ENCODE measurements around the gene MLPH. TPM values are rescaled to one million over a fixed set of nuclear protein-coding genes. Genes with fewer than 3 reads are reported as not detected.
A peak's percentile ranks its signal among the peaks of the same experiment; 100 is the strongest.

The MLPH gene
- total RNA-seq, 2 experiments from 2014 or later, result not detected

DNA sequence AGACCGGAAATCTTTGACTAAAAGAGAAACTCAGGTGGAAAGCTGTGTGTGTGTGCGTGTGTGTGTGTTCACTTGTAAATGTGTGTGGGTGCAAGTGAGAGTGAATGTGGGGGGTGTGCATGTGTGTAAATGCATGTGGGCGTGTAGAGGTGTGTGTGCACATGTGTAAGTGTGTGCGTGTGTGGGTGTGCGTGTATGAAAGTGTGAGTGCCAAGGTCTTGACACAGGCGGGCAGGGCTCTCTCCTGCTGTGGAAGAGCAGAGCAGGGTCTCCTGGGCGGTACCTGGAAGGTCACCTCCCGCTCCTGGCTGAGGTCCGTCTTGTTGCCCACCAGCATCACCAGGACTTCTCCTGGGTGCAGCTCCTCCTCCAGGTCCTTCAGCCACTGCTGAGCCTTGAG lies 89.9 kb downstream of the MLPH start:
- intact Hi-C loops (cut with micrococcal nuclease), result no loop called here
- ChIA-PET POLR2A (no interaction called here), CTCF (interaction anchor here (0.6 to 8.5 kb wide), 3 partner anchors 15 to 156 kb away, joined by 3 to 399 read pairs (median 6); no protein-coding TSS in a partner anchor)
- no peak for DNase-seq
- no peaks in the 10 kb centered on the region for H3K36me3 Mint-ChIP-seq
- no peak overlapping the region for H3K4me3 Mint-ChIP-seq
- peaks cover 5% of the 10 kb centered on the region for H3K4me1 Mint-ChIP-seq (ENCODE audit: low read depth)
- H3K27me3 Mint-ChIP-seq, result peaks cover 1% of the 10 kb centered on the region
- no peaks in the 10 kb centered on the region for H3K9me3 Mint-ChIP-seq
- no peak overlapping the region for H3K27ac Mint-ChIP-seq

DNA sequence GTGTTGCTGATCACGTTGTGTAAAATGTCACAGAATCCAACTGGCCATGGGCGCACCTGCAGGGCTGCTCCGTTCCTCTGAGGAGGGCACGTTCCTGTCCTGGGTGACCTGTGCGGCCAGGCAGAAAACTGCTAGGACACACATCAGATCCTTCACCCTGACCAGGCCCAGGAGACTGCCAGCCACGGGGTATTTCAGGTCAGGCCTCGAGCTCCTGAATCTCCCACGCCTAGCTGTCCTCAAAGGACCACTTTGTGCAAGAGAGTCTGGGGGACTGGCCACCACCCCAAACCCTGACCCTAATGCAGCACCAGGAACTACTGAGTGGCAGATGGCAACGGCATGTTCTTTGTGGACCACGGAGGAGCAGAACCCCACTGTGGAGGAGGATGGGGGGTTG lies 90.4 kb downstream of the MLPH start:
- CTCF ChIA-PET, result interaction anchor here (0.6 to 8.5 kb wide), 3 partner anchors 14 to 157 kb away, joined by 3 to 399 read pairs (median 6); no protein-coding TSS in a partner anchor
- intact Hi-C loops (cut with micrococcal nuclease), result no loop called here
- POLR2A ChIA-PET, result no interaction called here
- no peak for DNase-seq
- no peak overlapping the region for H3K4me3 Mint-ChIP-seq
- H3K27me3 Mint-ChIP-seq, result no peaks in the 10 kb centered on the region
- H3K36me3 Mint-ChIP-seq, result no peaks in the 10 kb centered on the region
- no peaks in the 10 kb centered on the region for H3K9me3 Mint-ChIP-seq
- H3K27ac Mint-ChIP-seq, result no peak overlapping the region
- H3K4me1 Mint-ChIP-seq (ENCODE audit: low read depth), result peaks cover 5% of the 10 kb centered on the region

DNA sequence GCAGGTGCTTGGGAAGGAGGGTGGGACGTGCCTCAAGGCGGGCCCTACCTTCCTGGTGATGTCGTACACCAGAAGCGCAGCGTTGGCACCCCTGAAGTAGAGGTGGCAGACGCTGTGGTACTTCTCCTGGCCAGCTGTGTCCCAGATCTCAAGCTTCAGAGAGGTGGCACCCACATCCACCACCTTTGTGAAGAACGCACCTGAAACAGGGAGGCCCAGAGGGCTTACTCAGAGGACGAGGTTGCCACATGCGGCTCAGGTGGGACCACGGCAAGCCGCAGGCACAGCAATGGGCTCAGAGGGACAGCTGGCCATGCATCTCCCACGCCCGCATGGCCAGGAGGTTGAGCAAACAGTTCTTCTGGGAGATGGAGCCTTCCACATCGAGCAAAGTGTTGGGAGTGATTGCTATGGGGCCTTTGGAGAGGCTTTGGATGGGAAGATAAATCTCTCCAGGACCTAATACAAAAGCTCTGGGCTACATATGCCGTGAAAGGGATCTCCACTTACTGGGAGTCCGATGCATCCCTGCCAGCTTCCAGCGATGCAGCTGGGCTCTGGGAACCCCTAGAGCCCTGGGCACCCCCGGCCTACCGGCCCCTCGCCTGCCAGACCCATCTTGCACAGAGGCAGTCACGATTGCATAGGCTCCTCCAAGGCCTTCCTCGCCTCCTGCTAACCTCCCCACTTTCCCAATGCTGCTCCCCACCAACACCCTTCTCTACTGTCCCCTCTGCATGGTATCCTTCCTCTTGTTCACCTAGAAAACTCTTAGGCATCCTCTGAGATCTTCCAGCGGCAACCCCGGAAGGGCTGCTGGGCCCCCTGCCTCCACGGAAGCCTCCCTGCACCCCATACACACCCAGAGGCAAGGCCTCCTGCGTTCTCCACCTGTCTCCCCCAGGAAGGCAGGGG lies 91.2 kb downstream of the MLPH start:
- Mint-ChIP-seq H3K4me1 (ENCODE audit: low read depth) (peaks cover 5% of the 10 kb centered on the region), H3K4me3 (no peak overlapping the region)
- CTCF ChIA-PET, result interaction anchor here (8.5 kb wide), 1 partner anchor 66 kb away, joined by 399 read pairs; no protein-coding TSS in a partner anchor

DNA sequence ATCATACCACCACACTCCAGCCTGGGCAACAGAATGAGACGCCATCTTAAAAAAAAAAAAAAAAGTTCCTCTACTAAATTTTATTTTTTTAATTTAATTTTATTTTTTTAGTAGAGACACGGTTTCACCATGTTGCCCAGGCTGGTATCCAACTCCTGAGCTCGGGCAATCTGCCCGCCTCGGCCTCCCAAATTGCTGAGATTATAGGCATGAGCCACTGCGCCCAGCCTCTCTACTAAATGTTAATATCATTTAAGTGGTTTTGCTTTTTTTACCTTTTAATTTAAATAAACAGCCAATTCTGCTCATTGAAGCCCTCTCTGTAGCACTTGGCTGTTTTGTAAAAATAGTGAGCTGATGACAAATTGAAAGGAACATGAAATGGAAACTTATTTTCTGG lies 94.3 kb downstream of the MLPH start:
- ChIA-PET CTCF (interaction anchor here (0.7 to 3.8 kb wide), 18 partner anchors 9 to 682 kb away, joined by 3 to 54 read pairs (median 5); no protein-coding TSS in a partner anchor), POLR2A (interaction anchor here (0.8 kb wide), 1 partner anchor 194 kb away, joined by 3 read pairs; no protein-coding TSS in a partner anchor)
- no peak for DNase-seq
- Mint-ChIP-seq H3K4me1 (ENCODE audit: low read depth) (peaks cover 5% of the 10 kb centered on the region), H3K27me3 (no peaks in the 10 kb centered on the region), H3K36me3 (no peaks in the 10 kb centered on the region), H3K27ac (no peak overlapping the region), H3K9me3 (no peaks in the 10 kb centered on the region), H3K4me3 (no peak overlapping the region)
- intact Hi-C loops (cut with micrococcal nuclease), result loop anchor here (1.0 to 5.0 kb wide), 6 partner anchors 91 to 681 kb away; no protein-coding TSS in a partner anchor

More for the DNA sequence above, 91.2 kb downstream of the MLPH start:
- no peak for DNase-seq
- POLR2A ChIA-PET, result no interaction called here
- intact Hi-C loops (cut with micrococcal nuclease), result no loop called here
- Mint-ChIP-seq H3K9me3 (no peaks in the 10 kb centered on the region), H3K27me3 (no peaks in the 10 kb centered on the region), H3K27ac (no peak overlapping the region), H3K36me3 (no peaks in the 10 kb centered on the region)

DNA sequence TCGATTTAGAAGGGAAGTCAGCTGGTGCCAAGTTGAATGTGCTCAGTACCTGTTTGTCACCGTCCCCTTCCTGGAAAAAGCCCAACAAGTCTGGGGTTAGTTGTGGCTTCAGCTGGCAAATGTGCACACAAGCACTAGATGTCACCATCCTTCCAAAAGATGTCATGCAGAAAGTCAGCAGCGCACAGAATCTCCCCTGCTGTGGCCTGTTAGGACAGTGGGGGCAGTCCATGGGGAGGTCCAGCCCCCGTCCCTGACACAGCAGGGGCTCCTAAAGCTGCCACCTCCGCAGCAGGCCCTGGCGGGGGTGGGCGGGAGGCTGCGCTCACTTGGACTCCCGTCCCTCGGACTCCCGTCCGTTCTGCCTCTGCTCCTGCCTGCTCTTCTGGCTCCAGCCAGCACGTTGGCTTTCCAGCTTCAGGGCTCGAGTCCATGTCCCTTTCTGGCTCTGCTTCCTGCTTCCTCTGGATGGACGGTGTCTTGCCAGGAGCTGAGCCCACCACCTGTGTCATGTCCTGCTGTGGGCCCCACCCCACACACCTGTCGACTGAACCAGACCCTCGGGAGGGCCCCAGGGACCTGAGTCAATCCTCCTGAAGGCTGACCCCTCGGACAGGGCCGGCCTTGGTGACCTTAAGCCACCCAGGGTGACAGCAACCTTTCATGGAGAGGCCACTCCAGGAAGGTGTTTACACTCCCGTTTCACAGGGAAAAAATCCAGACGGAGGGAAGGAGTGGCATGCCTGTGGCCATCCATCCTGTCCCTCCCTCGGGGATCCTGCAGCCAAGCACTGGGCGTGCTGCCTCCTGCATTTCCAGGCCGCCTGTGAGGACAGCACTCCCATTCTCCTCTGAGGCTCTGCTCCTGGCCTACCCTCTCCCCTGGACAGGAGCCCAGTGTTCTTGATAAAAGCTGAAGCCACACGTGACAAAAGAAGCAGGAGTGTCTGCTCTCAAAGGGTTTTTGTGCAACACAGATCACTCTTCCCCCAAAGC lies 95.0 kb downstream of the MLPH start:
- H3K4me1 Mint-ChIP-seq (ENCODE audit: low read depth), result peaks cover 5% of the 10 kb centered on the region
- no peaks in the 10 kb centered on the region for H3K36me3 Mint-ChIP-seq
- ChIA-PET CTCF (interaction anchor here (0.7 to 3.8 kb wide), 20 partner anchors 10 to 681 kb away, joined by 3 to 54 read pairs (median 5); no protein-coding TSS in a partner anchor), POLR2A (interaction anchor here (0.8 kb wide), 1 partner anchor 193 kb away, joined by 3 read pairs; no protein-coding TSS in a partner anchor)
- H3K27ac Mint-ChIP-seq, result no peak overlapping the region
- peak; percentile 80 for DNase-seq
- no peaks in the 10 kb centered on the region for H3K9me3 Mint-ChIP-seq
- H3K27me3 Mint-ChIP-seq, result no peaks in the 10 kb centered on the region
- intact Hi-C loops (cut with micrococcal nuclease), result loop anchor here (1.0 to 5.0 kb wide), 6 partner anchors 91 to 681 kb away; no protein-coding TSS in a partner anchor
- no peak overlapping the region for H3K4me3 Mint-ChIP-seq

DNA sequence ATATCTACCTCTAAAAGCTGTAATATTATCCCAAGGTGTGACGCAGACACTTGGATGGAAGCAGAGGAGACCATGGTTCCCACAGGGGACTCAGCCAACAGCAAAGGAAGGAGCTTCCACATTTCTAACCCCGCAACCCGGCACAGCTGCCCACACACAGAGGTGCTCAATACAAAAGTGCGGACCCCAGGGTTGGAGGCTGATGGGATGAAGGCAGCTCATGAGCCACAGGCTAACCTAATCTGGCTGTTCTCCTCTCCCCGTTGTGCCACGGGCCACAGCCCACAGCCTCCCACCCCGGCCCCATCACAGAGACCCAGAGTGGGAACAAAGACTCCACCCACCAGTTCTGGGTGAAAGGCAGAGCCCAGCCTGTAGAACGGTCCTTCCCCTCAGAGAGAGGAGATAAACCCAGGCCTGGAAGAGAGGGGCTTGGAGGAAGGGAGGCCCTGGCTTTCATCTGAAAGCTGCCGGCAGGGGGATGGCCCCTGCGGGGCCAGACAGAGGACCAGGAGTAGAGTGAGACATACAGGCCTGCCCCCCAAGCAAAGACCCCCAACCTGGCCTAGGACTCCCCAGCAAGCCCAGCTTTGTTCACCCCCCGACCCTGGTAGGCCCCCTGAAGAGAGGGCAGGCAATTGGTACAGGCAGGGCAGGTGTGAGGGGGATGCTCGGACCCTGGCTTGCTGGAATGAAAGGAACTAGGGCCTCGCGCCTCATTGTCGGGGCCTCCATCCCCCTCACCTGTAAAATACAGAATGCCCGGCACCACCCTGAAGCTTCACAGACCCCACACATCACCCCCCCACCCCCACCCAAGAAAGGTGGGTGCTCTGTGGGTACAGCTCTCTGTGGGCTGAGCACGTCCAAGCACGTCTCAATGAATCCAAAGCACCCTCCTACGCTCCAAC lies 96.6 kb downstream of the MLPH start:
- intact Hi-C loops (cut with micrococcal nuclease), result loop anchor here (5.0 kb wide), 1 partner anchor 156 kb away; no protein-coding TSS in a partner anchor
- no peak for DNase-seq
- ChIA-PET CTCF (interaction anchor here (1.1 to 3.2 kb wide), 4 partner anchors 12 to 192 kb away, joined by 4 to 13 read pairs (median 6); no protein-coding TSS in a partner anchor), POLR2A (no interaction called here)
- peaks cover 5% of the 10 kb centered on the region for H3K4me1 Mint-ChIP-seq (ENCODE audit: low read depth)
- no peaks in the 10 kb centered on the region for H3K27me3 Mint-ChIP-seq
- no peak overlapping the region for H3K4me3 Mint-ChIP-seq
- no peaks in the 10 kb centered on the region for H3K36me3 Mint-ChIP-seq
- H3K9me3 Mint-ChIP-seq, result no peaks in the 10 kb centered on the region
- no peak overlapping the region for H3K27ac Mint-ChIP-seq

DNA sequence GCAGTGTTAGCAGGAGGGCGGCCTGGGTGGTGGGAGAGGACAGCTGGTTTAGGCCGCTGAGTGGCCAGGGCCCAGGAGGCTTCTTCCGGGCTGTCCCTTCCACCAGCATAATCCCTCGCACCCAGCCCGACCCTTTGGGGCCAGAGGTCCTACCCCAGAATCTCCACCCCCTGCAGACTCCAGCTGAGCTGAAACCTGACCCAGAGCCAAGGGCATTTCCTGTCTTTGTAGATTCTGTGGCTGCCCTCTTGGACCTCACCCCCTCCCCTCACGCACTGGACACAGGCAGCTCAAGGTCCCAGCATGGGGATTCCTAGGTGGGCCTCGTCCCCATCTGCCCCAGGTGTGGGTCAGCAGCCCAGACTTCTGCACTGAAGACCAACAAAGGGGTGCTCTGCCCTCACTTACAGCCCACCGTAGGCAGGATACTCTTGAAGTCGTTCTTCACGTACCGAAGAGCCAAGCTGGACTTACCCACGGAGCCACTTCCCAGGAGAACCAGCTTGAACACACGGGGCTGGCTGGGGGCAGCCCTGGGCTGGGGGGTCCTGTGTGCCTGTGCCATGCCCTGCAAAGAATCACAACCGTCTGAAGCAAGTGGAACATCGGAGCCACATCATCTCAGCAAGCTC lies 98.7 kb downstream of the MLPH start:
- H3K36me3 Mint-ChIP-seq, result no peaks in the 10 kb centered on the region
- ChIA-PET POLR2A (no interaction called here), CTCF (interaction anchor here (0.9 to 3.2 kb wide), 3 partner anchors 14 to 253 kb away, joined by 3 to 13 read pairs (median 8); no protein-coding TSS in a partner anchor)
- no peaks in the 10 kb centered on the region for H3K27me3 Mint-ChIP-seq
- peaks cover 3% of the 10 kb centered on the region for H3K4me1 Mint-ChIP-seq (ENCODE audit: low read depth)
- intact Hi-C loops (cut with micrococcal nuclease), result no loop called here
- no peak overlapping the region for H3K27ac Mint-ChIP-seq
- no peak overlapping the region for H3K4me3 Mint-ChIP-seq
- H3K9me3 Mint-ChIP-seq, result no peaks in the 10 kb centered on the region
- no peak for DNase-seq

DNA sequence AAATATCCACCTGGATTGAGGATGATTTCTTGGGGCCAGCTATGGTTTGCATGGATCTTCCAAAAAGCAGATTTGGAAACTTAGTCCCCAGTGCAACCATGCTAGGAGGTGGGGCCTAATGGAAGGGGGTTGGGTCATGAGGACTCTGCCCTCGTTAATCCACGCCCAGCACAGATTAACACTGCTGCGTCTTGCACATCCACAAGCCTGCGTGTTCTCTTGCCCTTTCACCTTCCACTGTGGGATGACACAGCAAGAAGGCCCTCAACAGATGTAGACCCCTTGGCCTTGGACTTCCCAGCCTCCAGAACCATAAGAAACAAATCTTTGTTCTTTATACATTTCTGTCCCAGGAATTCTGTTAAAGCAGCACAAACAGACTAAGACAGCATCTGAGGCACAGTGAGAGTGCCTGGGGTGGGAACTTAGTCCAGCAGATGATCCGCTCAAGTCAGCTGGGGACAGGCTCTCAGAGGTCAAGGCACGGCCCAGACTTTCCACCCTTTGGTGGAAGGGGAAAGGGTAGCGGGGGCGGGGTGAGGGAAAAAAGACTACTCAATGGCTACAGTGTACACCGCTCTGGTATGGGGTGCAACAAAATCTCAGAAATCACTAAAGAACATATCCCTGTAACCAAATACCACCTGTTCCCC lies 101.1 kb downstream of the MLPH start:
- CTCF ChIA-PET, result interaction anchor here (1.3 kb wide), 1 partner anchor 16 kb away, joined by 3 read pairs; no protein-coding TSS in a partner anchor

DNA sequence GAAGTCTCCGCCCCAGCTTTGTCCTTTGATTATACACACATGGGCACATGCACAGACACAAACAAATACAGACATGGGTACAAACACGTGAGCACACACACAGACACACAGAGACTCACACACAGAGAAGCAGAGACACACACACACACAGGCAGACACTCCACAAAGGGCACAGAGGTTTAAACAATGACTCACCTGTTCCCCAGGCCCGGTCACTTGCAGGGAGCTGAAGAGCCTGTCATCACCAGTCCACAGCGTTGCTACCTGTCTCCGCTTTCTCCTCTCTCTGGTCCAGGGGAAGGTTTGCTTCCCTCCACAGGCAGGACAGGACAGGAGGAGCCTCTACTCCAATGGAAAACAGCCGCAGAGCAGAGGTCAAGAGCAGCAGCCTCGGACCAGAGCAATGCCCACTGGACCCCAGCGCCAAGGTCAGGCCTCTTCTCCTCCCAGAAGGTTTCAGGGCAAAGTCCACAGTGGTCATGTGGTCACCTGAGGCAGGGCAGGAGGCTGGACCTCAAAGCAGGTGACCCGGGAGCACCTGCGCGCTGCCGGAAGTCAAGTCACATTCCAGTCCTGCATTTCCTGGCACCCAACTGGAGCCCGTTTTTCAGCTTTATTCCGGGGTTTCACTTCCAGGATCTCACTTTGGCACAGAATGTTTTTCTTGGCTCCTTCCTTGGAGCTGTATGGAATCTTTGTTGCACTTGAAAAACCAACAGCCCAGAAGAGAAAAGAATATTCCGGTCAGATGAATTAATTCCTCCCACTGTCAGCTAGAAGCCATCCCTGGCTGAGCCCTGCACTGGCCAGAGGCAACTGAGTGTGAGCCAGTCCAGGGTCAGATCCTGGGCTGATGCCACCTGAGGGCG lies 103.5 kb downstream of the MLPH start, which contains the start of gene RAB17:
Gene RAB17, minus strand, starts transcription at position 463 of the 869 bp plus-strand sequence. CDS start 4,580 bp downstream, outside the sequence.
- POLR2A ChIA-PET, result no interaction called here
- peaks cover 5% of the 10 kb centered on the region for H3K4me1 Mint-ChIP-seq (ENCODE audit: low read depth)
- intact Hi-C loops (cut with micrococcal nuclease), result no loop called here
- CTCF ChIA-PET, result interaction anchor here (1.0 to 3.4 kb wide), 2 partner anchors 18 to 78 kb away, joined by 3 to 11 read pairs; no protein-coding TSS in a partner anchor
- no peak within 1 kb of the TSS for H3K4me3 Mint-ChIP-seq
- no peaks in the 10 kb centered on the region for H3K36me3 Mint-ChIP-seq
- H3K27me3 Mint-ChIP-seq, result no peaks in the 10 kb centered on the region
- H3K9me3 Mint-ChIP-seq, result no peaks in the 10 kb centered on the region
- no peak within 1 kb of the TSS for H3K27ac Mint-ChIP-seq
- DNase-seq, result no peak

More for the DNA sequence above, 101.1 kb downstream of the MLPH start:
- Mint-ChIP-seq H3K36me3 (no peaks in the 10 kb centered on the region), H3K27ac (no peak overlapping the region), H3K4me3 (no peak overlapping the region), H3K9me3 (no peaks in the 10 kb centered on the region), H3K27me3 (no peaks in the 10 kb centered on the region), H3K4me1 (ENCODE audit: low read depth) (peaks cover 5% of the 10 kb centered on the region)
- POLR2A ChIA-PET, result no interaction called here
- DNase-seq, result no peak
- intact Hi-C loops (cut with micrococcal nuclease), result no loop called here

All from activated CD4-positive, alpha-beta memory T cell treated with anti-CD3 and anti-CD28 coated beads for 36 hours (primary cell).